NCI-H226 (cell line): ENCODE measurements around the gene FCGBP.
"Not testable (repeated sequence)": the region's sequence is repeated elsewhere in the genome, so short reads cannot be mapped to it uniquely, and the experiment has no call there.

Experiments
- DNase-seq: peaks from one replicate; pipeline ENCODE4 v3.0.0-alpha.2; 2015

Gene FCGBP

GRCh38 chr19:39887456-39887951, 46.9 kb downstream of the FCGBP start:
- not testable (repeated sequence) for DNase-seq

GRCh38 chr19:39885821-39886554, 48.4 kb downstream of the FCGBP start:
- DNase-seq, result not testable (repeated sequence)

GRCh38 chr19:39884721-39885120, 49.7 kb downstream of the FCGBP start:
- DNase-seq, result not testable (repeated sequence)
